ENCODE data around the gene RAD50.

DNA sequence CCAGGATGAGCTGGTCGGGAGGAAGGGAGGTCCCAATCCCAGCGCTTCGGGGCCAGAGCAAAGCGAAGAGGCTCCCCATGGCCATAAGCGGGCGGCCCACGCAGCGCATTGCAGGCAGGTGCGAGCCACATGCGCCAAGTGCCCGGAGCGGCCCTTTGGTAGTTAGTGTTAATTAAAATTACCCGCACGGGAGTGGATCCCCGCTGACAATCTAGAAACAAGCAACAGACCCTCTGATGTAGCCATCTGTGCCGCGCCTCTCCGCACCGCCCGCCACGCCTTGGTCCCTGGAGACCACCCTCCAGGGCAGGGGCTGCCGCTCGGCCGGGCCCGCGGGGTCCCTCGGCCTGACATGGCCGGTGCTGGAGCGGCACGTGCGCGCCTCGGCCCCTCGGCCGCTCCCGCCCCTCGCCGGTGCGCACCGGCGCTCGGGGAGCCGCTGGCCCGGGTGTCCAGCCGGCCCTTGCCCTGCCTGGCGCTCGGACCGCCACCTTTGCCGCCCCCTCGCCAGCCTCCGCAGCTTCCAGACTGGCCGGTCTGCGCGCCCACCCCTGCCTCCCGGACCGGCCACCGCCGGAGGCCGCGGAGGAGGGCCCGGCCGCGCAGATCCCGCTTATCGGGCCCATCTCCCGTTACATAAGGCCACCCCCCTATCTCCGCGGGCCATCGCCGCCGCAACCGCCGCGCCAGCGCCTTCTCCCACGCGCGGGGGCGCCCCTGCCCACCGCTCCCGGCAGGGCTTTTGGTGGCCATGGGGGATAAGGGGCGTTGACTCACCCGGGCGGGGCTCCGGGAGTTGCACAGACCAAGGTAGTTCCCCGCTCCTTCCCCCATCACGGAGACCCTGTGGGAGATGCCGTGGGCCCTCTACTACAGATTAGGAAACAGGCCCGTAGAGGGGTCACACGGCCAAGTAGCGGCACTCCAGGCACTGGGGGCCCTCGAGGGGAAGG is 99.3 kb downstream of the RAD50 start:
- TF ChIP-seq, protein P1, sequence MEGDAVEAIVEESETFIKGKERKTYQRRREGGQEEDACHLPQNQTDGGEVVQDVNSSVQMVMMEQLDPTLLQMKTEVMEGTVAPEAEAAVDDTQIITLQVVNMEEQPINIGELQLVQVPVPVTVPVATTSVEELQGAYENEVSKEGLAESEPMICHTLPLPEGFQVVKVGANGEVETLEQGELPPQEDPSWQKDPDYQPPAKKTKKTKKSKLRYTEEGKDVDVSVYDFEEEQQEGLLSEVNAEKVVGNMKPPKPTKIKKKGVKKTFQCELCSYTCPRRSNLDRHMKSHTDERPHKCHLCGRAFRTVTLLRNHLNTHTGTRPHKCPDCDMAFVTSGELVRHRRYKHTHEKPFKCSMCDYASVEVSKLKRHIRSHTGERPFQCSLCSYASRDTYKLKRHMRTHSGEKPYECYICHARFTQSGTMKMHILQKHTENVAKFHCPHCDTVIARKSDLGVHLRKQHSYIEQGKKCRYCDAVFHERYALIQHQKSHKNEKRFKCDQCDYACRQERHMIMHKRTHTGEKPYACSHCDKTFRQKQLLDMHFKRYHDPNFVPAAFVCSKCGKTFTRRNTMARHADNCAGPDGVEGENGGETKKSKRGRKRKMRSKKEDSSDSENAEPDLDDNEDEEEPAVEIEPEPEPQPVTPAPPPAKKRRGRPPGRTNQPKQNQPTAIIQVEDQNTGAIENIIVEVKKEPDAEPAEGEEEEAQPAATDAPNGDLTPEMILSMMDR (IDR thresholded peaks at IDR 0.05): peak in 1 of 3 experiments; percentile 19
- no peak for TF ChIP-seq POLR2AphosphoS5 (IDR thresholded peaks at IDR 0.05)

Measured in esophagus muscularis mucosa (tissue), 3 donors.